HG03139 (cell line): ENCODE data around the gene ANO1.

Source experiments
- ATAC-seq: cut with Tn5 transposase; IDR thresholded peaks from one replicate; pipeline ENCODE4 v1.9.1; 2021; ENCODE audit not compliant: unreplicated experiment

The ANO1 gene

GRCh38 chr11:70072461-70072860, 5.7 kb upstream of the ANO1 start:
- ATAC-seq = no peak

DNA sequence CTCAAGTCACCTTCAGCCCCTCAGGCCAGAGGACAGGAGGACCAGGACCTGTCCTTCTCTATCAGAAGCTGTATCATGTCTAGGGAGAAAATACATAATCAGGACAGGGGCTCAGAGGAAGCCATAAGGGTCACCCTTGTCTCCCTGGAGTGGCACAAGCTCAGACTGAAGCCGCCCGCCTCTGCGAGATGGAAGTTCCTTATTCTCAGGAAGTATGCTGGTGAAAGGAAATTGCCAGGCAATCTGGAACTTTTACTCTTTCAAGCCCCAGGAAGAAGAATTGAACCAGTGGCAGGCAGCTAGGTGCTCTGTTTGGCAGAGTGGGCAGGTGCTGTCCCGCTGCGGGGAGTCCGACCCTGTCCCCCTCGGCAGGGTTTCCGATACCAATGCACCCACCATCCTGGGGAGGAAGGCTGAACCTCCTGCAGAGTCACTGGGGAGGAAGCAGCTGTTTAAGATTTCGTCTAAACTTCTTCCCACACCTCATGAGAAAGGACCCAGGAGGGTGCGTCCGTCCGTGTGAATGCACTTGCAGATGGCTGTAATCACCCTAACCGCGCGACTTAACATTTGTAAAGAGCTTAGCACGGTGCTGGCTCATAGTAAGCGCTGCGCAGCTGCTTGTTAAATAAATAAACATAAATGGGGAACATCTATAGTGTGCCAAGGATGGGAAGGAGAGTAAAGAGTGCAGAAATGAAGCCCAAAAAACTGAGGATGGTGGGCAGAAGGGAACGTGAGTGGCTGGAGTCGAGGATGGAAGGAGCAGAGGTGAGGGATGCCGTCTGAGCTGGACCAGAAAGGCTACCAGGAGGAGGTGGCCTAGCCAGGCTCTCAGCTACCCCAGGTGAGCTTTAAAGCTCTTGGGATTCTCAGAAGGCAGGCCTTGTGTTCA, 5.0 kb upstream of the ANO1 start:
- no peak for ATAC-seq

DNA sequence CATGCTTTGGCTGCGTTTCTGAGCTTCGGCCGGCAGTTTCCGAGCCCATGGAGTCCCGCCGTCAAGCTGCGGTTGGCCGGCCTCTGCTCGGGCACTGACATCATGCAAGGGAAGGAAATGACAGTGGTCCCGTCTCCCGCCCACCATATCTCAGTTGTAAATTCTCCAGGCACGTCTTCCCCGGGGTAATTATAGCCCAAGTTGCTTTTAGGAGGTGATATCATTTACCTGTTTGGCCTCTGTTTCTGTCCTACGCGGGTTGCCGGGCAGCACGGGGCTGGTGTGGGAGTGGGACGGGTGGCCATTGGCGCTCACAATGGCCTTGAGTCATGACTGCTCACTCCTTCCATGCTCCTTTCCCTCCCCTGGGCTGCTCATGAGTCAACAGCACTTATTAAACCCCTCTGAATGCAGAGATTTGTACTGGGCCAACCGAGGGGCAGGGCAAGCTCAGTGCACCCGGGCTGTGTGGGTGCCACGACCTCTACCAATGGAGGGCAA, 4.2 kb upstream of the ANO1 start:
- no peak for ATAC-seq

- ATAC-seq = no peak
Measured at GRCh38 chr11:70074746-70075145, 3.4 kb upstream of the ANO1 start.

- no peak for ATAC-seq
Measured at GRCh38 chr11:70075836-70076235, 2.3 kb upstream of the ANO1 start.

DNA sequence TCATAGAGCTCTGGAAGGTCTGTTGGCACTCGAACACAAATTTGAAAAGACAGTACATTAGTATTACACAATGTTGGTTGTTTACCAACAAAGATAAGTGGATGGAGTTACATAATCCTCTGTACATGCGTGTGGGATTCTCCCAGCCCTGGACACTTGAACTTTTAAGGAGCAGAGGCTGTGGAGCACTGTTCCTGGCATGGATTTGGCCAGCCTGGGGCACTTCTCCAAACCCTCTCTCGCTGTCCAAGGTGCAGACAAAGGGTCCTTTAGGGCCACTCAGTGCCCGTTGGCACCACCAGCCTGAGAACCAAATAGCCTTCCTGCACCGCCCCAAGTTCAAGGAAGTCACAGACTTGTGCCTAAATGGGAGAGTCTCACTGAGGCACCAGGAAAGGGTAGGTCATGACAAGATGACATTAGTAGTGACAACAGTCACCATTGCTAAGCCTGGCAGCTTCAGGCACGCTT, 1.6 kb upstream of the ANO1 start:
- ATAC-seq = no peak

DNA sequence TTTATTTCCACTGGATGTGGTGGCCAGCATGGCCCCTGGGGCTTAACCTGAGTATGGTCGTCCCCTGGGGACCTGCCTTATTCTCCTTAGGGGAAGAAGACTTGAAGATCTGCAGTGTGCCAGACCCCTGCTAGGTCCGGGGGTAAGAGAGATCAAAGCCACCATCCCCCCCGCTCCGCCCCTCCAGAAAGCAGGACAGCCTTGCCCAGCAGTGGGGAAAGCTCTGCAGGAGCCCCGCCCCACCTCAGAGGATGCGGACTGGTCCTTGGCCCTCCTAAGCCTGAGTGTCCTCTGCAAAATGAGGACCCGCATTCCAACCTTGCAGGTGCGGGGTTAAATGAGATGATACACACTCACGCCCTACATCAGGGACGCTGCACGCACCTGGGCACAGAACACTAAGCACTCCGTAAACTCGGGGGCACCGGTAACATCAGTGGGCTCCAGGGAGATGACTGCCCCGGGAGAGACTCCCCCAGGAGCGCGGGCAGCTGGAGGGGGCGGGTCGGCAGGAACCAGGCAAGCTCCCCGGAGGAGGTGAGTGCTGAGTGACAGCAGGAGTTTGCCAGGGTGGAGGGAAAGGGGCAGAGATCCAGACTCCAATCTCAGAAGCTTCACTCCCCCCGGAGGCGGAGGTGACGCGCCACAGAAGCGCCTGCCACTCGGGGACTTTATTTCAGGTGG, 564 bp upstream of the ANO1 start:
- no peak for ATAC-seq

DNA sequence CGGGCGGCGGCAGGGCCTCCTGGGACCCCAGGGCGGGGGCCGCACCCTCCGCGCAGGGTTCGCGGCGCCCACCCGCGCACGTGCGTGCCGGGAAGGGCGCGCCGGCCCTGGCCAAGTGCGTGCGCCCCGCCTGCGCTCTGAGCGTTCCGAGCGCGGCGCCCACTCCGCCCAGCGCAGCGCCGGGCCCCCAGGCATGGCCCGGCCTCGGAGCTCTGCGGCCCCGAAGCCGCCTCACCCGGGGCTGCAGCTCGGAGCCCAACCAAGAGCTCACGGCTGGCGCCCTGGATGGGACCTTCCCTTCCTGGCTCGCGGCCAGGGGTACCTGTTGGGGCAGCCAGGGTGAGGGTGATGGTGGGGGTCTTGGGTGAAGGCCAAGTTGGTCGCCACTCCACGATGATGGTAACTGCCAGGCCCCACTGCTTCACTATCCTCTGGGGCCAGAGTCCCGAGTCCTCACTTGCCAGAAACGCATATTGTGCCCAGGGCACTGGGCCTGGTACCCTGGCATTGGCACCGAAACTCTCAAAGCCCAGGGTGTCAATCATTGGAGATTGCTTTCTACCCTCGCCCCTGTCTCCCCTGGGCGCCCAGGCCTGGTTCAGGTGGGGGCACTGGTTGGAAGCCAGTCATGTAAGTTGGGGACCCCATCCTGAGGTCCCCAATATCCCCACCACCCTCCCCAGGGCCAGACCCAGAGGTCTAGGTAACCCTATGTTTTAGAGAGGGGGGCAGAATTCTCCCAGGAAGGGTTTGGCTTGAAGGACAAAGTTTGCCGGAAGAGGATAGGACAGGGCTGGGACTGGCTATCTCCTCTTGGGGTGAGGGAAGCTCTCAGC, 882 bp downstream of the ANO1 start:
- ATAC-seq = no peak

DNA sequence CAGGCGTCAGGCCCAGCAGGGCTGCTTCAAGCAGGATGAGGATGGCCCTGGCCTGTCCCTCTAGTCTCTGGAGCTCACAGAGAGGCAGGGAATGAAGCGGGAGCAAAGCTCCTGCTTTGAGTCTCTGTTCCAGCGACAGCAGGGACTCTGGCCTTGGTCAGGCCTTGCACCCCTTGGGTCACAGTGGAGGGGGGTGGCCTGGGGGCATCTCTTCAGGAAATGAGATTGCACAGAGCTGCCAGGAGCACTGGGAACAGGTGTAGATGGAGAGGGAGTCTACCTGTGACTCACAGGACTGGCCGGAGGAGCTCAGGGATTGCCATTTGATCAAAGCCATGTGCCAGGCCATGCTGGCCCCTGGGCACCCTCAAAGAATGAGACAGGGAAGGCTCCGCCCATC, 1.6 kb downstream of the ANO1 start:
- ATAC-seq = no peak

DNA sequence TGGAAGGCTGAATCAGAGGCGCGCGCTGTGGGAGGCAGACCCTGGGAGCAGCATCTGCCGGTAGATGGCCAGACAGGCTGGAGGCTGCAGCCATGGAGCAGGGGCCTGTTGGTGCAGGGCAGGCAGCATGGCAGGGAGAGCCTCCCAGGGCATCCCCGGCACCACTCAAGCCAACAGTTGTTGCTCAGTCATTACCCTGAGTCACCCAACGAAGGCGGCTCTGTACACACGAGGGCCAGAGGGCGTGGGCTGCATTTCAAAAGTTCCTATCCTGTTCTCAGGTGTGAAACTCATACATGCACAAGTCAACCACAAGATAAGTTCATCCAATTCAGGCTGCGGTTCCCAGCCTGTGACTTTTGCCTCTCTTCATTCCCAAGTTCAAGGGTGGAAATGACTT, 2.6 kb downstream of the ANO1 start:
- no peak for ATAC-seq

DNA sequence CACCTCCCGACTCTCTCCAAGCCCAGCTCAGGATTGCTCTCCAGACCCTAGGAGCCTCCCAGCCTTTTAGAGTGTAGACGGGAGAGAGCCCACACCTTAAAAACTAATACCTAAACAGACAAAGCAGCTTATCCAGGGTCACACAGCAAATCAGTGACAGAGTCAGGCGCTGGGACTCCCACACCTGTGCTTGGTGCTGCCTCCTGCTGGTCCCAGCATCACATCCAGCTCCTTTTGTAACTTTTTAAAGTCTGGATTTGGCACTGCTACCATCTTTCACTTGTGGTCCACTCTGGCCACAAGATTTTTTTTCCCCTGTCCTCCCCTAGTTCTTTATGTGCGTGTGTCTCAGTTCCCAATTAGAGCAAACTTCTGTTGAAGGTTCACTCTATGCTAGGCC, 4.7 kb downstream of the ANO1 start:
- ATAC-seq = no peak

- ATAC-seq = no peak
Measured at GRCh38 chr11:70084046-70084984, 6.2 kb downstream of the ANO1 start.

- no peak for ATAC-seq
Measured at GRCh38 chr11:70085815-70086769, 8.0 kb downstream of the ANO1 start.

GRCh38 chr11:70087446-70088167, 9.5 kb downstream of the ANO1 start:
- ATAC-seq = no peak

DNA sequence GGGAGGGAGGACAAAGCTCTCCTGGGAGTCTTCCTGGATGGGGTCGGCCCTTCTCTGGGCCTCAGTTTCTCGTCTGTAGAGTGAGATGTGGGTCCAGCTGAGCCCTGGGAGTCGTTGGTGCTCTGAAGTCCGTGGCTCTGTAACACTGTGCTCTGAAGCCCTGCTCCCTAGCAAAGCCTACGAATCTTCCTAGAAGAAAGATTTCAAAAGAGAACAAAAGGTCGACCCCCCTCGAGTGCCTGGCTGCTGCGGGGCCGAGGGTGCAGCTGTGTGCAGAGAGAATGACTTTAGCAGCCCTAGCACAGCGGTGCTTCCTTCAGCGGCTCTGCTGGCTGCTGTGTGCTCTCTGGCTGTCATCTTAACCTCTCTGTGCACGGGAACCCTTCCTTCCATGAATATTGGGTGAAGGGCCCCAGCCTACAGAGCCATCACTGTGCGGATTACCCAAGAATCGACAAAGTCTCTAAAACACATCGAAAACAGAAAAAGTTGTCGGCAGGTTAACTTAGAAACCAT, 10.7 kb downstream of the ANO1 start:
- no peak for ATAC-seq

DNA sequence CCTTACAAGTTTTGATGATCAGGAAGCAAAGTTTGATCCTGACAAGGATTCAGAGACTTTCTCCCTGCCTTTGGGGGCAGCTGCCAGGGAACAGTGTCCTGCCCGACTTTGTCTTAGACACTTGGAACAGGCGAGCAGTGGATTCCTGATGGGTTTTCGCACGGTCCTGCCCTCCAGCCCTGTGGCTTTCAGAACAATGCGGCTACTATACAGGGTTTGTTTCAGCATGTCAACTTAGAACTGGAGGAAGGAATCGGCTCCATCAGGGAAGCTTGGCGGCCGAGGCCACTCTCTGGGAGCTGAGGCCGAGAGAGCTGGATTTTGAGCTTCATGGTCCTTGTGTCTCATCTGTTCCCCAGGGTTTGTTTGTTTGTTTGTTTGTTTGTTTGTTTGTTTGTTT, 11.5 kb downstream of the ANO1 start:
- no peak for ATAC-seq

- no peak for ATAC-seq
Measured at GRCh38 chr11:70090961-70091381, 12.9 kb downstream of the ANO1 start.

GRCh38 chr11:70091638-70092037, 13.5 kb downstream of the ANO1 start:
- ATAC-seq = no peak
